DND-41 (cell line): ENCODE results near the gene PPIL1.

Experiments
- EZH2 ChIP-seq: IDR thresholded peaks from 3 replicates; pipeline ENCODE4 v1.6.1; 2012; ENCODE audit warnings: borderline replicate concordance, low read depth, mild to moderate bottlenecking, moderate library complexity, low read length, inconsistent platforms; ENCODE audit not compliant: severe bottlenecking
- TF ChIP-seq, protein P1 (sequence below): IDR thresholded peaks from 2 replicates; pipeline ENCODE4 v1.5.1; 2012; ENCODE audit warnings: borderline replicate concordance, low read length, moderate library complexity, mild to moderate bottlenecking; ENCODE audit not compliant: poor library complexity, severe bottlenecking; ENCODE audit errors: extremely low read depth

DNA sequence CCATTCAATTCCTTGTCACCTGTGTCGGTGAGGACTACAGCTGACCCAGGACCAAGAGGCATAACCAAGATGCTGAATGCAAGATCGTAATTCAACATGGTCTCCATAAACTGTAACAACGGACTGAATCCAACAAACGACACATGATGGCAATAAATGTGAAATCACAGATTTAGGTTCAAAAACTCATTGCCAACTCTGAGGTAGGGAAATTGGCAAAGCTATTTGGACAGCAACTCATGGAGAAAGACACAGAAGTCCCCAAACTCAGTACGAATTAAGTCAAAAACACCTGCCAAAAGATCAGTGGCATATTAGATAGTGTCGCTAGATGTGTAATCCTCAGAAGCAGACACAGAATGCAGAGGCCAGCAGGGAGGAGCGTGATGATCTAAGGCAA lies 60.4 kb downstream of the PPIL1 start:
- TF ChIP-seq, protein P1, sequence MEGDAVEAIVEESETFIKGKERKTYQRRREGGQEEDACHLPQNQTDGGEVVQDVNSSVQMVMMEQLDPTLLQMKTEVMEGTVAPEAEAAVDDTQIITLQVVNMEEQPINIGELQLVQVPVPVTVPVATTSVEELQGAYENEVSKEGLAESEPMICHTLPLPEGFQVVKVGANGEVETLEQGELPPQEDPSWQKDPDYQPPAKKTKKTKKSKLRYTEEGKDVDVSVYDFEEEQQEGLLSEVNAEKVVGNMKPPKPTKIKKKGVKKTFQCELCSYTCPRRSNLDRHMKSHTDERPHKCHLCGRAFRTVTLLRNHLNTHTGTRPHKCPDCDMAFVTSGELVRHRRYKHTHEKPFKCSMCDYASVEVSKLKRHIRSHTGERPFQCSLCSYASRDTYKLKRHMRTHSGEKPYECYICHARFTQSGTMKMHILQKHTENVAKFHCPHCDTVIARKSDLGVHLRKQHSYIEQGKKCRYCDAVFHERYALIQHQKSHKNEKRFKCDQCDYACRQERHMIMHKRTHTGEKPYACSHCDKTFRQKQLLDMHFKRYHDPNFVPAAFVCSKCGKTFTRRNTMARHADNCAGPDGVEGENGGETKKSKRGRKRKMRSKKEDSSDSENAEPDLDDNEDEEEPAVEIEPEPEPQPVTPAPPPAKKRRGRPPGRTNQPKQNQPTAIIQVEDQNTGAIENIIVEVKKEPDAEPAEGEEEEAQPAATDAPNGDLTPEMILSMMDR = no peak
- TF ChIP-seq EZH2 = no peak
